K562 (cell line): ENCODE measurements around the gene DPP8. TPM values are rescaled to one million over a fixed set of nuclear protein-coding genes. Genes with fewer than 3 reads are reported as not detected.

Source experiments
- BCOR ChIP-seq: fragments of 450-650 bp; IDR thresholded peaks from 2 replicates; pipeline ENCODE4 v1.6.1; 2016
- CEBPG ChIP-seq, 3 experiments: fragments of 200-800 bp in 1 of 3; sonication (Bioruptor generic) in 1 of 3; sonication (generic) in 1 of 3; formaldehyde crosslinking in 1 of 3; IDR thresholded peaks in 2 of 3; conservative IDR thresholded peaks in 1 of 3; 2 replicates each; pipeline versions ENCODE4 v1.6.1 to v1.8.0; 2016 to 2022; ENCODE audit warnings: missing compliant biosample characterization in 2 of 3, missing genetic modification characterization in 2 of 3, mild to moderate bottlenecking in 1 of 3, missing genetic modification reagents in 1 of 3
- CXXC5 ChIP-seq: fragments of 250-450 bp; sonication (Bioruptor Pico); IDR thresholded peaks from 2 replicates; pipeline ENCODE4 v1.8.0; 2022; ENCODE audit warnings: inconsistent platforms, mild to moderate bottlenecking, moderate library complexity
- FOXA1 ChIP-seq: fragments of 450-650 bp; IDR thresholded peaks from 2 replicates; pipeline ENCODE4 v1.6.1; 2016; ENCODE audit warnings: mild to moderate bottlenecking, borderline replicate concordance
- GTF2E2 ChIP-seq: fragments of 200-800 bp; sonication (Bioruptor generic); IDR thresholded peaks from 2 replicates; pipeline ENCODE4 v1.6.1; 2016; ENCODE audit warnings: missing genetic modification characterization, missing compliant biosample characterization
- HDAC2 ChIP-seq: fragments of 450-650 bp; IDR thresholded peaks from 2 replicates; pipeline ENCODE4 v1.6.1; 2016; ENCODE audit warnings: mild to moderate bottlenecking
- ILF3 ChIP-seq: fragments of 450-650 bp; IDR thresholded peaks from 2 replicates; pipeline ENCODE4 v1.6.1; 2018; ENCODE audit warnings: antibody characterized with exemption, mild to moderate bottlenecking, moderate library complexity, borderline replicate concordance
- MTA2 ChIP-seq: fragments of 450-650 bp; IDR thresholded peaks from 2 replicates; pipeline ENCODE4 v1.6.1; 2016; ENCODE audit warnings: low read depth
- MYNN ChIP-seq, 2 experiments: sonication (generic); formaldehyde crosslinking in 1 of 2; IDR thresholded peaks; 2 replicates each; pipeline versions ENCODE4 v1.5.0 to v1.6.1; 2016 to 2020; ENCODE audit warnings: antibody characterized with exemption in 1 of 2, missing genetic modification reagents in 1 of 2
- NFATC3 ChIP-seq: fragments of 450-650 bp; IDR thresholded peaks from 2 replicates; pipeline ENCODE4 v1.6.1; 2017; ENCODE audit warnings: mild to moderate bottlenecking
- POLR2B ChIP-seq: fragments of 450-650 bp; IDR thresholded peaks from 2 replicates; pipeline ENCODE4 v1.6.1; 2018; ENCODE audit warnings: low read depth; ENCODE audit not compliant: partially characterized antibody
- REST ChIP-seq, 2 experiments: fragments of 450-650 bp; formaldehyde crosslinking in 1 of 2; IDR thresholded peaks; 2 replicates each; pipeline versions ENCODE4 v1.4.0 to v1.6.1; 2014 to 2020; ENCODE audit warnings: mild to moderate bottlenecking in 2 of 2, borderline replicate concordance in 1 of 2, low read depth in 1 of 2
- SP1 ChIP-seq: sonication (generic); formaldehyde crosslinking; IDR thresholded peaks from 2 replicates; pipeline ENCODE4 v1.8.1; 2022; ENCODE audit warnings: mild to moderate bottlenecking, missing genetic modification reagents
- TAL1 ChIP-seq: fragments of 450-650 bp; IDR thresholded peaks from 2 replicates; pipeline ENCODE4 v1.6.1; 2016; ENCODE audit warnings: mild to moderate bottlenecking
- TARDBP ChIP-seq: fragments of 450-650 bp; IDR thresholded peaks from 2 replicates; pipeline ENCODE4 v1.6.1; 2016
- ZFP30 ChIP-seq: fragments of 250-450 bp; sonication (Bioruptor Pico); IDR thresholded peaks from 2 replicates; pipeline ENCODE4 v1.8.0; 2022; ENCODE audit warnings: moderate library complexity, mild to moderate bottlenecking, inconsistent platforms, borderline replicate concordance
- polyA plus RNA-seq, 8 experiments: library from polyadenylated mRNA; depleted of rRNA in 4 of 8; stranded (reverse) in 5 of 8; unstranded in 3 of 8; fragments of >200 nt; fragmentation: Nextera tagmentation in 2 of 8; fragmentation: Illumina TruSeq in 1 of 8; extraction: Ambion mirVana in 2 of 8; extraction: Trizol in 1 of 8; gene quantifications; 2 replicates each; pipeline versions ENCODE4 v1.2.1 to v1.2.3, GENCODE V29; 2011 to 2014; ENCODE audit warnings: inconsistent platforms in 1 of 8, missing spikeins in 1 of 8
- total RNA-seq, 7 experiments: library from RNA; depleted of rRNA in 6 of 7; stranded (reverse); fragments of >200 nt in 6 of 7; fragmentation: Illumina TruSeq in 2 of 7; extraction: Trizol in 2 of 7; gene quantifications; 2 replicates each; pipeline versions ENCODE4 v1.2.1 to v1.2.3, GENCODE V29; 2011 to 2021; ENCODE audit warnings: low replicate concordance in 1 of 7
- TF ChIP-seq, protein P1 (sequence below): fragments of 450-650 bp; IDR thresholded peaks from 2 replicates; pipeline ENCODE4 v1.6.1; 2017; ENCODE audit warnings: mild to moderate bottlenecking, moderate library complexity

DPP8 gene
- total and polyA plus RNA-seq, 9 of the 15 experiments (the other 6 are each of a cell fraction or from before 2014, with no cell fraction given) = 5.5 to 36.7 (median 20.7) TPM

- TF ChIP-seq REST (IDR thresholded peaks at IDR 0.05; ENCODE audit: borderline replicate concordance) = peak; percentile 9; the same call in 1 of the 2 replicates
- TF ChIP-seq REST (CRISPR knock-in tag; IDR thresholded peaks at IDR 0.05; ENCODE audit: low read depth) = no peak
- TF ChIP-seq FOXA1 = no peak
- no peak for TF ChIP-seq CEBPG (CRISPR knock-in tag; IDR thresholded peaks at IDR 0.05)
- TF ChIP-seq CEBPG (tag; conservative IDR thresholded peaks at IDR 0.05 in 1 of 2, IDR thresholded peaks at IDR 0.05 in 1 of 2) = no peak
- TF ChIP-seq HDAC2 = peak; percentile 43; the same call in 1 of the 2 replicates
- TF ChIP-seq, protein P1, sequence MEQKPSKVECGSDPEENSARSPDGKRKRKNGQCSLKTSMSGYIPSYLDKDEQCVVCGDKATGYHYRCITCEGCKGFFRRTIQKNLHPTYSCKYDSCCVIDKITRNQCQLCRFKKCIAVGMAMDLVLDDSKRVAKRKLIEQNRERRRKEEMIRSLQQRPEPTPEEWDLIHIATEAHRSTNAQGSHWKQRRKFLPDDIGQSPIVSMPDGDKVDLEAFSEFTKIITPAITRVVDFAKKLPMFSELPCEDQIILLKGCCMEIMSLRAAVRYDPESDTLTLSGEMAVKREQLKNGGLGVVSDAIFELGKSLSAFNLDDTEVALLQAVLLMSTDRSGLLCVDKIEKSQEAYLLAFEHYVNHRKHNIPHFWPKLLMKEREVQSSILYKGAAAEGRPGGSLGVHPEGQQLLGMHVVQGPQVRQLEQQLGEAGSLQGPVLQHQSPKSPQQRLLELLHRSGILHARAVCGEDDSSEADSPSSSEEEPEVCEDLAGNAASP = no peak
- 0 out of 2 replicates have a peak, but pooled peaks have one; percentile 20 for TF ChIP-seq MTA2
- 0 out of 2 replicates have a peak, but pooled peaks have one; percentile 22 for TF ChIP-seq ILF3
- TF ChIP-seq SP1 = 0 out of 2 replicates have a peak, but pooled peaks have one; percentile 31
- TF ChIP-seq GTF2E2 = no peak
- TF ChIP-seq ZFP30 (CRISPR knock-in tag) = no peak
- TF ChIP-seq TAL1 = peak; percentile 40
- no peak for TF ChIP-seq POLR2B
- TF ChIP-seq CXXC5 (CRISPR knock-in tag) = 0 out of 2 replicates have a peak, but pooled peaks have one; percentile 46
- TF ChIP-seq BCOR = peak; percentile 47
- TF ChIP-seq MYNN (IDR thresholded peaks at IDR 0.05) = no peak
- no peak for TF ChIP-seq MYNN (CRISPR knock-in tag; IDR thresholded peaks at IDR 0.05)
- peak; percentile 38; the same call in 1 of the 2 replicates for TF ChIP-seq NFATC3
- TF ChIP-seq TARDBP = no peak
These were observed 4.6 kb downstream of the DPP8 start (continued) for GRCh38 chr15:65512807-65513416.
